HepG2 (cell line): ENCODE data around the gene SYNE3. TPM values are rescaled to one million over a fixed set of nuclear protein-coding genes. Genes with fewer than 3 reads are reported as not detected.

Experiments
- BCL3 ChIP-seq: sonication (generic); formaldehyde crosslinking; IDR thresholded peaks from 2 replicates; pipeline ENCODE4 v1.5.1; 2020; ENCODE audit warnings: mild to moderate bottlenecking, missing genetic modification reagents, moderate library complexity
- CREB1 ChIP-seq, 2 experiments: fragments of 450-650 bp in 1 of 2; IDR thresholded peaks; 2 replicates each; pipeline ENCODE4 v1.6.1; 2016 to 2017; ENCODE audit warnings: control low read depth in 1 of 2, mild to moderate bottlenecking in 1 of 2, missing compliant biosample characterization in 1 of 2, missing genetic modification characterization in 1 of 2
- EZH2 ChIP-seq: conservative IDR thresholded peaks from 2 replicates; pipeline ENCODE4 v1.6.1; 2012; ENCODE audit warnings: mild to moderate bottlenecking, low read depth, low read length, moderate library complexity
- FOXP1 ChIP-seq, 2 experiments: fragments of 450-650 bp in 1 of 2; IDR thresholded peaks; 2 replicates each; pipeline ENCODE4 v1.6.1; 2017 to 2018; ENCODE audit warnings: antibody characterized with exemption in 1 of 2
- GPN1 ChIP-seq: sonication (generic); formaldehyde crosslinking; IDR thresholded peaks from 2 replicates; pipeline ENCODE4 v1.5.1; 2020; ENCODE audit warnings: missing genetic modification reagents, borderline replicate concordance
- HDAC6 ChIP-seq: fragments of 200-600 bp; sonication (generic); IDR thresholded peaks from 2 replicates; pipeline ENCODE4 v1.7.0; 2017; ENCODE audit warnings: mild to moderate bottlenecking, antibody characterized with exemption, low read length, low read depth
- KMT2B ChIP-seq: IDR thresholded peaks from 2 replicates; pipeline ENCODE4 v1.6.1; 2016; ENCODE audit warnings: missing genetic modification reagents, missing compliant biosample characterization
- NCOA1 ChIP-seq: sonication (generic); formaldehyde crosslinking; IDR thresholded peaks from 2 replicates; pipeline ENCODE4 v1.9.0; 2021; ENCODE audit warnings: missing genetic modification reagents
- PRPF4 ChIP-seq: fragments of 200-400 bp; formaldehyde crosslinking; IDR thresholded peaks from 2 replicates; pipeline ENCODE4 v1.6.1; 2016; ENCODE audit warnings: low read length, low read depth; ENCODE audit not compliant: poor library complexity, severe bottlenecking
- SIX1 ChIP-seq: sonication (generic); formaldehyde crosslinking; IDR thresholded peaks from 2 replicates; pipeline ENCODE4 v1.4.0; 2020; ENCODE audit warnings: missing genetic modification reagents, borderline replicate concordance
- SIX4 ChIP-seq: sonication (generic); formaldehyde crosslinking; IDR thresholded peaks from 2 replicates; pipeline ENCODE4 v1.4.0; 2020; ENCODE audit warnings: missing genetic modification reagents
- SRSF4 ChIP-seq: fragments of 200-400 bp; formaldehyde crosslinking; IDR thresholded peaks from one replicate; pipeline ENCODE4 v1.6.1; 2018; ENCODE audit warnings: mild to moderate bottlenecking, low read depth, low read length, moderate library complexity; ENCODE audit not compliant: poor library complexity, severe bottlenecking
- TCF12 ChIP-seq, 2 experiments: fragments of 450-650 bp in 1 of 2; sonication (generic) in 1 of 2; formaldehyde crosslinking in 1 of 2; IDR thresholded peaks; 2 replicates each; pipeline versions ENCODE4 v1.6.1 to v1.8.0; 2017 to 2022; ENCODE audit warnings: antibody characterized with exemption in 1 of 2, mild to moderate bottlenecking in 1 of 2, missing genetic modification reagents in 1 of 2, moderate library complexity in 1 of 2
- TCF7 ChIP-seq: sonication (generic); IDR thresholded peaks from 2 replicates; pipeline ENCODE4 v1.6.1; 2016; ENCODE audit warnings: antibody characterized with exemption, low read depth
- ZBED4 ChIP-seq: sonication (generic); formaldehyde crosslinking; IDR thresholded peaks from 2 replicates; pipeline ENCODE4 v1.4.0; 2020; ENCODE audit warnings: missing genetic modification reagents, borderline replicate concordance
- ZFP1 ChIP-seq: IDR thresholded peaks from 2 replicates; pipeline ENCODE4 v1.6.1; 2016
- ZHX1 ChIP-seq: sonication (generic); formaldehyde crosslinking; IDR thresholded peaks from 2 replicates; pipeline ENCODE4 v1.8.1; 2022; ENCODE audit warnings: low read depth, mild to moderate bottlenecking, missing genetic modification reagents
- ZNF605 ChIP-seq: sonication (generic); formaldehyde crosslinking; IDR thresholded peaks from 2 replicates; pipeline ENCODE4 v1.8.0; 2022; ENCODE audit warnings: mild to moderate bottlenecking, missing genetic modification reagents
- ZNF737 ChIP-seq: sonication (generic); formaldehyde crosslinking; IDR thresholded peaks from 2 replicates; pipeline ENCODE4 v1.5.0; 2020; ENCODE audit warnings: missing genetic modification reagents, mild to moderate bottlenecking, borderline replicate concordance
- ZNF746 ChIP-seq: sonication (generic); formaldehyde crosslinking; IDR thresholded peaks from 2 replicates; pipeline ENCODE4 v1.8.0; 2022; ENCODE audit warnings: mild to moderate bottlenecking, missing genetic modification reagents
- polyA plus RNA-seq, 8 experiments: library from polyadenylated mRNA; depleted of rRNA in 3 of 8; stranded (reverse) in 7 of 8; unstranded in 1 of 8; fragments of >200 nt; fragmentation: Illumina TruSeq in 4 of 8; extraction: Trizol in 4 of 8; gene quantifications; 2 replicates each; pipeline versions ENCODE4 v1.2.1 to v1.2.3, GENCODE V29; 2011 to 2016; ENCODE audit warnings: low read depth in 4 of 8, missing spikeins in 1 of 8, mixed read lengths in 1 of 8; ENCODE audit not compliant: insufficient read depth in 1 of 8
- total RNA-seq, 5 experiments: library from RNA; depleted of rRNA; stranded (reverse); fragments of >200 nt; fragmentation: Illumina TruSeq; extraction: Trizol; gene quantifications; 2 replicates each; pipeline ENCODE4 v1.2.3, GENCODE V29; 2016; ENCODE audit warnings: low read depth in 1 of 5

Gene SYNE3
- total and polyA plus RNA-seq, 2 of the 13 experiments (the other 11 are each of a cell fraction or from before 2014, with no cell fraction given) = 7.8 to 8.0 TPM

- 0 out of 2 replicates have a peak, but pooled peaks have one; percentile 59 for TF ChIP-seq ZNF746 (CRISPR knock-in tag)
- no peak for TF ChIP-seq TCF12 (IDR thresholded peaks at IDR 0.05)
- TF ChIP-seq TCF12 (CRISPR knock-in tag; IDR thresholded peaks at IDR 0.05) = peak; percentile 82
- TF ChIP-seq BCL3 = 0 out of 2 replicates have a peak, but pooled peaks have one; percentile 55
- no peak for TF ChIP-seq CREB1 (IDR thresholded peaks at IDR 0.05)
- TF ChIP-seq CREB1 (CRISPR knock-in tag; IDR thresholded peaks at IDR 0.05) = peak; percentile 53
- peak; percentile 67; the same call in 1 of the 2 replicates for TF ChIP-seq SIX1 (CRISPR knock-in tag)
- peak; percentile 73 for TF ChIP-seq ZNF605
- no peak for TF ChIP-seq GPN1
- TF ChIP-seq NCOA1 = peak; percentile 91
- TF ChIP-seq HDAC6 = no peak
- peak; percentile 71 for TF ChIP-seq TCF7
- no peak for TF ChIP-seq EZH2
- TF ChIP-seq SIX4 (CRISPR knock-in tag) = no peak
- no peak for TF ChIP-seq PRPF4
- no peak for TF ChIP-seq ZHX1 (CRISPR knock-in tag)
- no peak for TF ChIP-seq SRSF4
- peak; percentile 77 for TF ChIP-seq ZBED4
- TF ChIP-seq ZFP1 (CRISPR knock-in tag) = peak; percentile 86; the same call in 1 of the 2 replicates
- TF ChIP-seq FOXP1 (IDR thresholded peaks at IDR 0.05) = peak; percentile 76
- TF ChIP-seq FOXP1 (CRISPR knock-in tag; IDR thresholded peaks at IDR 0.05) = peak; percentile 97
- no peak for TF ChIP-seq ZNF737
- 0 out of 2 replicates have a peak, but pooled peaks have one; percentile 49 for TF ChIP-seq KMT2B (CRISPR knock-in tag)
Observed at GRCh38 chr14:95524706-95525512, 8.5 kb upstream of the SYNE3 start (continued).
